LNCaP clone FGC (cell line): ENCODE measurements around the gene SERPINA12.
A peak's percentile ranks its signal among the peaks of the same experiment; 100 is the strongest.

Experiments used
- DNase-seq: peaks from one replicate; pipeline ENCODE4 v3.0.0-alpha.2; 2011; ENCODE audit warnings: low read depth
- H3K4me3 ChIP-seq: 2 replicates; pipeline ENCODE4 v1.5.1; 2011; ENCODE audit warnings: mild to moderate bottlenecking, low read depth, low read length, control low read depth
- TF ChIP-seq, protein P1 (sequence below): IDR thresholded peaks from 2 replicates; pipeline ENCODE4 v1.5.1; 2012; ENCODE audit warnings: mild to moderate bottlenecking; ENCODE audit not compliant: control insufficient read depth, insufficient read depth; ENCODE audit errors: extremely low read depth

SERPINA12 gene

DNA sequence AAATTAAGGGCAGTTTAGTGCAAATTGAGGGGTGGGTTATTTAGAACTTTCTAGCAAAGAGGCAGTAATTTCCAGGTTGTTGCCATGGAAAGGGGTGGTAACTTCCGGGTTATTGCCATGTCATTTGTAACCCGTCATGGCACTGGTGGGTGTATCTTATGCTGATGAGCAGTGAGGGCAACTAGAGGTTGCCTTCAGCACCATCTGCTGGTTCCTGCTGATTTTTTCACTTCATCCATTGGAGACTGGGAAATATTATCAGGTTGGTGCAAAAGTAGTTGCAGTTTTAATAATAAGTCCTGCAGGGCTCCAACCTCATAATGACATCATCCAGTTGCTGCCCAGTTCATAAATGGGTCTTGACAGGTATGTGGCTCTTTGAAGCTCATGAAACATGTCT lies 27.6 kb upstream of the SERPINA12 start:
- TF ChIP-seq, protein P1, sequence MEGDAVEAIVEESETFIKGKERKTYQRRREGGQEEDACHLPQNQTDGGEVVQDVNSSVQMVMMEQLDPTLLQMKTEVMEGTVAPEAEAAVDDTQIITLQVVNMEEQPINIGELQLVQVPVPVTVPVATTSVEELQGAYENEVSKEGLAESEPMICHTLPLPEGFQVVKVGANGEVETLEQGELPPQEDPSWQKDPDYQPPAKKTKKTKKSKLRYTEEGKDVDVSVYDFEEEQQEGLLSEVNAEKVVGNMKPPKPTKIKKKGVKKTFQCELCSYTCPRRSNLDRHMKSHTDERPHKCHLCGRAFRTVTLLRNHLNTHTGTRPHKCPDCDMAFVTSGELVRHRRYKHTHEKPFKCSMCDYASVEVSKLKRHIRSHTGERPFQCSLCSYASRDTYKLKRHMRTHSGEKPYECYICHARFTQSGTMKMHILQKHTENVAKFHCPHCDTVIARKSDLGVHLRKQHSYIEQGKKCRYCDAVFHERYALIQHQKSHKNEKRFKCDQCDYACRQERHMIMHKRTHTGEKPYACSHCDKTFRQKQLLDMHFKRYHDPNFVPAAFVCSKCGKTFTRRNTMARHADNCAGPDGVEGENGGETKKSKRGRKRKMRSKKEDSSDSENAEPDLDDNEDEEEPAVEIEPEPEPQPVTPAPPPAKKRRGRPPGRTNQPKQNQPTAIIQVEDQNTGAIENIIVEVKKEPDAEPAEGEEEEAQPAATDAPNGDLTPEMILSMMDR = peak; percentile 44; the same call in 1 of the 2 replicates
- peak; percentile 53 for DNase-seq
- no peak overlapping the region for H3K4me3 ChIP-seq

DNA sequence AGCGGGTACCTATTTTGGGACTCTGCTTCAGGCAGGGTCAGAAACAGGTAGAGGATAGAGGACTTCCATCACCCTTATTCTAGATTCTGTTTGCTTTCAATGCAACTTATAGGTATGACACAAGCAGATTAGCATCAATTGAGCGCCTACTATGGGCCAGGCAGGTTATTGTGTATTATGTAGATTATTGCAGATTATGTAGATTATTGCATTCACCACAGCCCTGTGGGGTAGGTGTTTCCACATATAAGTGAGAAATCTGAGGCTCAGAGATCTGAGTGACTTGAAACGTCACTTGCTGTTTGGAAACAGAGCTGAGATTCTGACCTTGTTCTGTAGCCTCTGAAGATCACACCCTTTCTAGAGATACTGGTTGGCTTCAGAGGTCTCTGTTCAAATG lies 26.2 kb upstream of the SERPINA12 start:
- DNase-seq = no peak
- TF ChIP-seq, protein P1 = no peak
- no peak overlapping the region for H3K4me3 ChIP-seq

DNA sequence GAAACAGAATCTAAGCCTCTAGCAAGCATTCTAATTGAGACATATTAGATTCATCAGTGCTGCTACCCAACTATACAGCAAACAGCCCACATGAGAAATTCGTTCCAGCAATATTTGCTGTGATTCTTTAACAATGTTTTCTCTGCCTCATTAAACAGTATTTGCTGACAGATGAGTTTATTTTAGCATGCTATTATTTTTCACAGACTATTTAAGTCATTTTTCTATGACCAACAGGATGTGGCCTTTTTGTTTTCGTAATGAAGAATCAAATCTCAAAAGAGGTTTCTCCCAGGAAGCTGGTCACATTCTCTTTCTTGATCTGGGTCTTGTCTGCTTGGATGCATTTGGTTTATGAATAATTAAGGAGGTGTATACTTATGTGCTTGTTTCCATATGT lies 23.2 kb upstream of the SERPINA12 start:
- TF ChIP-seq, protein P1 = no peak
- no peak overlapping the region for H3K4me3 ChIP-seq
- peak; percentile 56 for DNase-seq

DNA sequence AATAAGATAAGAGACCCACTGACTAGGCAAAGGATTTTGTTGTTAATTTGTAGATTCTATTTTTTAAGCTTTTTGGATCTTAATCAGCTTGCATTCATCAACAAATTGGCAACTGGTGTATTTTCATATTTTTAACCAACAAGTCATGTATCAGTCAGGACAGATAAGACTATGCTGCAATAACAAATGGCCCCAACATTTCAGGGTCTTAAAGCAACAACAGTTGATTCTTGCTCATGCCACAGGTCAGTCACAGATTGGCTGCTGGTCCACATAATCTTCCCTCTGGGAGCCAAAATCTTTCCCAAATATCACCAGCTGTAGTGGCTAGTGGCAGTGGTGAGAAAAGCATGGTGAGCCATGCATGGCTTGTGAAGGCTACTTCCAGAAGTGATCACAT lies 21.9 kb upstream of the SERPINA12 start:
- DNase-seq = no peak
- TF ChIP-seq, protein P1 = no peak
- no peak overlapping the region for H3K4me3 ChIP-seq

DNA sequence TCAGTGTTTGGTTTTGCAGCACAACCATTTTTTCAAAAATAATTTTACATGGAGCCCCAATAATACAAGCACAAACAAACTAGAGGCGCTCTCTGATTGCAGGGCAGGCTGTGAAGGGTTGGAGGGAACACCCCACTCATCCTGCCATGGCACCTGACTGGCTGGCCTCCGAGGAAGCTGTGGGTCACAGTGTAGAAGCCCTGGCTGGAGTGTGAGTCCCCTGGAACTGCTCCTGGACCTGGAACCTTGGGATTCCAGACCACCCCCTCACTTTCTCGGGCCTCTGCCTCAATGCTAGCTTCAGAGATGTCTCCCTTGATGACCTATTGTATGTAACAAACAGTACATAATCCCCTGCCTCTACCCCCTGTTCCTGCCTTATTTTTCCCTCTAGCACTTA lies 14.8 kb upstream of the SERPINA12 start:
- no peak for DNase-seq
- TF ChIP-seq, protein P1 = no peak
- H3K4me3 ChIP-seq = no peak overlapping the region

DNA sequence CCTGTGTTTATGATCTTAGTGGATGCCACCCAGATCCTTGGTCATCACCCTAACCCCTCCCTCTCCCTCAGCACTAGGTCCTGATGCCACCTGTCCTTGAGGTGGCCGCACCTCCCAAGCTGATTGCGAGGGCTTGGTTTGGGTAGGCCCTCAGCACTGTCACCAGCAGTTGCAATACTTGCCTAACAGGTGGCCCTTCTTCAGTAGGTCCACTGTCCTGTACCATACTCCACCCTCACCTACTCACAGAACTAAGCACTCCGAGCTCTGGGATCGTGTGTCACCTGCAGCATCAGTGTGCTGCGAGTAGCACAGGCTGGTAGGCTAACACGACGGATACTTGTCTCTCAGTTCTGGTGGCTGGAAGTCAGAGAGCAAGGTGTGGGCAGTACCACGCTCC lies 14.0 kb upstream of the SERPINA12 start:
- no peak for DNase-seq
- TF ChIP-seq, protein P1 = no peak
- no peak overlapping the region for H3K4me3 ChIP-seq

DNA sequence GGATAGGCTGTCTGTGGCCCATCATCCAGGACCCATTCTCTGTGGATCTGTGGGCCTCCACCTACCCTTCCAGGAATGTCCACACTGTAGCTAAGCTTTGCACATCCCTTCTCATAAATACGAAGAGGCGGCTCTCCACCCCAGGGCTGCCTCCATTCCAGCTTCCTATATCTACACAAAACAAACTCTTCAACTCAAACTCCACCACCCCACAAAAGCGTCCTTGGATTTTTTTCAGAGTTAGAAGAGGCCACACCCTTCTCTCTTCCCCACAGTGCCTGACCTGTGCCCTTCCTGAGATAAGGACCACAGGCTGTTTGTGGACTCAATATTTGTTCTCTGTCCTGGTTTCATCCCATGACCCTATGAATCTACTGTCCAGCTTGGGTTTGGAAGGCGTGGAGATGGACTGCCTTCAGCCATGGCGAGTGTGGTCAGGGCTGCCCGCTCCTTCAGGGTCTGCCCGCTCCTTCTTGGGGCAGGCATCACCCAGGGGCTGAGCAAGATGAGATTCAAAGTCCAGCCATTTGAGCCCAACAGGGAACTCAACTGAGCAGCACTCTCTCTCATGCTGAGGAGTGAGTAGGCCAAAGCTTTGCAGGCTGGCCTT lies 13.0 kb upstream of the SERPINA12 start:
- H3K4me3 ChIP-seq = no peak overlapping the region
- DNase-seq = no peak
- TF ChIP-seq, protein P1 = no peak
